ENCODE data around the gene SLAMF1.

Gene SLAMF1

DNA sequence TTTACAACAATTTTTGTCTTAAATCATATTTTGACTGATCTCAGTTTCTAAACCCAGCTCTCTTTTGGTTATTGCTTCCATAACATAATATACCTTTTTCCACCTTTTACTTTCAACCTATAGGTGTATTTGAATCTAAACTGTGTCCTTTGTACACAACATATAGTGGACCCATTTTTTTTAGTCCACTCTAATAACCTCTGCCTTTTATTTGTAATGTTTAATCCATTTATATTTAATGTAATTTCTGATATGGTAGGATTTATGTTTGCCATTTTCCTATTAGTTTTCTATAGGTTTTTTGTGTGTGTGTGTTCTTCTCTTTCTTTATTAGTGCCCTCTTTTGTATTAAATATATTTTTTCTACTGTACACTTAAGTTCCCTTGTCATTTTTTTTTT, 22.4 kb upstream of the SLAMF1 start:
- DNase-seq (ENCODE audit: low read depth): no peak
- TF ChIP-seq, protein P1, sequence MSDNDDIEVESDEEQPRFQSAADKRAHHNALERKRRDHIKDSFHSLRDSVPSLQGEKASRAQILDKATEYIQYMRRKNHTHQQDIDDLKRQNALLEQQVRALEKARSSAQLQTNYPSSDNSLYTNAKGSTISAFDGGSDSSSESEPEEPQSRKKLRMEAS (IDR thresholded peaks at IDR 0.05; ENCODE audit: low read depth, low read length): no peak
- TF ChIP-seq MYC (IDR thresholded peaks at IDR 0.05; ENCODE audit: low read depth, low read length) (no peak), POLR2A (IDR thresholded peaks at IDR 0.05; ENCODE audit: extremely low read depth, insufficient read length) (no peak)
- TF ChIP-seq, protein P2, sequence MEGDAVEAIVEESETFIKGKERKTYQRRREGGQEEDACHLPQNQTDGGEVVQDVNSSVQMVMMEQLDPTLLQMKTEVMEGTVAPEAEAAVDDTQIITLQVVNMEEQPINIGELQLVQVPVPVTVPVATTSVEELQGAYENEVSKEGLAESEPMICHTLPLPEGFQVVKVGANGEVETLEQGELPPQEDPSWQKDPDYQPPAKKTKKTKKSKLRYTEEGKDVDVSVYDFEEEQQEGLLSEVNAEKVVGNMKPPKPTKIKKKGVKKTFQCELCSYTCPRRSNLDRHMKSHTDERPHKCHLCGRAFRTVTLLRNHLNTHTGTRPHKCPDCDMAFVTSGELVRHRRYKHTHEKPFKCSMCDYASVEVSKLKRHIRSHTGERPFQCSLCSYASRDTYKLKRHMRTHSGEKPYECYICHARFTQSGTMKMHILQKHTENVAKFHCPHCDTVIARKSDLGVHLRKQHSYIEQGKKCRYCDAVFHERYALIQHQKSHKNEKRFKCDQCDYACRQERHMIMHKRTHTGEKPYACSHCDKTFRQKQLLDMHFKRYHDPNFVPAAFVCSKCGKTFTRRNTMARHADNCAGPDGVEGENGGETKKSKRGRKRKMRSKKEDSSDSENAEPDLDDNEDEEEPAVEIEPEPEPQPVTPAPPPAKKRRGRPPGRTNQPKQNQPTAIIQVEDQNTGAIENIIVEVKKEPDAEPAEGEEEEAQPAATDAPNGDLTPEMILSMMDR (IDR thresholded peaks at IDR 0.05; ENCODE audit: low read depth, low read length): no peak
- no peak overlapping the region for H3K4me3 ChIP-seq (ENCODE audit: low read depth, low read length)

DNA sequence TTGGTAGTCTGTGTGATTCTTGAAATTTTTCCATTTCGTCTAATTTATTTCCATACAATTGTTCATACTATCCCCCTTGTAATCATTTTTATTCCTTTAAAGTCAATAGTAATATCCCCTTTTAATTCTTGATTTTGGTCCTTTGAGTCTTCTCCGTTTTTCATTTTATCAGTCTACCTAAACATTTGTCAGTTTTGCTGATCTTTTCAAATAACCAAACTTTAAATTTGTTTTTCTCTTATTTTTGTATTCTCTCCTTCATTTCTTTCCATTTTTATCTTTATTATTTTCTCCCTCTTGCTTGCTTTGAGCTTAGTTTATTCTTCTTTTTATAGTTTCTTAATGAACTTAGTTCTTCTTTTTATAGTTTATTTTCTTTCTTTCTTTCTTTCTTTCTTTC, 21.1 kb upstream of the SLAMF1 start:
- TF ChIP-seq, protein P1 (IDR thresholded peaks at IDR 0.05; ENCODE audit: low read depth, low read length): no peak
- TF ChIP-seq, protein P2 (IDR thresholded peaks at IDR 0.05; ENCODE audit: low read depth, low read length): no peak
- TF ChIP-seq MYC (IDR thresholded peaks at IDR 0.05; ENCODE audit: low read depth, low read length) (no peak), POLR2A (IDR thresholded peaks at IDR 0.05; ENCODE audit: extremely low read depth, insufficient read length) (no peak)

DNA sequence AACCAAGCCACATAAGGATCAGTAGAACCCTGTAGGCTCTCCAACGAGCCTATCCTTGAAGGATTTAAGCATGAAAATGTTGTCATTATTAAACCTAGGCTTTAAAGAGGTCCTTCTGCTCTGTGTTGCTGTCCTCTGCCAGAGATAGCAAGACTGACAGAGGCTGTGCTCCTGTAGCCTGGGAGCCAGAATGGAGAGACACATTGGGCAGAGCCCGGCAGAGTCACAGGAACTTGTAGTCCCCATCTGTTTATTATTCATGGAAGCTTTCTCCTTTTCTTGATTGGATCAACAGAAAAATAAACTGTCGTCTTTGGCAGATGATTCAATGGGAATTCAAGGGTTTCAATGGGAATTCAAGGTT, 19.2 kb upstream of the SLAMF1 start:
- no peak for TF ChIP-seq MYC (IDR thresholded peaks at IDR 0.05; ENCODE audit: low read depth, low read length)
- TF ChIP-seq, protein P1 (IDR thresholded peaks at IDR 0.05; ENCODE audit: low read depth, low read length): no peak
- no peak for TF ChIP-seq POLR2A (IDR thresholded peaks at IDR 0.05; ENCODE audit: extremely low read depth, insufficient read length)
- TF ChIP-seq, protein P2 (IDR thresholded peaks at IDR 0.05; ENCODE audit: low read depth, low read length): no peak
- no peak overlapping the region for H3K4me3 ChIP-seq (ENCODE audit: low read depth, low read length)
- no peak for DNase-seq (ENCODE audit: low read depth)

More for the DNA sequence above, 21.1 kb upstream of the SLAMF1 start:
- no peak overlapping the region for H3K4me3 ChIP-seq (ENCODE audit: low read depth, low read length)
- no peak for DNase-seq (ENCODE audit: low read depth)

DNA sequence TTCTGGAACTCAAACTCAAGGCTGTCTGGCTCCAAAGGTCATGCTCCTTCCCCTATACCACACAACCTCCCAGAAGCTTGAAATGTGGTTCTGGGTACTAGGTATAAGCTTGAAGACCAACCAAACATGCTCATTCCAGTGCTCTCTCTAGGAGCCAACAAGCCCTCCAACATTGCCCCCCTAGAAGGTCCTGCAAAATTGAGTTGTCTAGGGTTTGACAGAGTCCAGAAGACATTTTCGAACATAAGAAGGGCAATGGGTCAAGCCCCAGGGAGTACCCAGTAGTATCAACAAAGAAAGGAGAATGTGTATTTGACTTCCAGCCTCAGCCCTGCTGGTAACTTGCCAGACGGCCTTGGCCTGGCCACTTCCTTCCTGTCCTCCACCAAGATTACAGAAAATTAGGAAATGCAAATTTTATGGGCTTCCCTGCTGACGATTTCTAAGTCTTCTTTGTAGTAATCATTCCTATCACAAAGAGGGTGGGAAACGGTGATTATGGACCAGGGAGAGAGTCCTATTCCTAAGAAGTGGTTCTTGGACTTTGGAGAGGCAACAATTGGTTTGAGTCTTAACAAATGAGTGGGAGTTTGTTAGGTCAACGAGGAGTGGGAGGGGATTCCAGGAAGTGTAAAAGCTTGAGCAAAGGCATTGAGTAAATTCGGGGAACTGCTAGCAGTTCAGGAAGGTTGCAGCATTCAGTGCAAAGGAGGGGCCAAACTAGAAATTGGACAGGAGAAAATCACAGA, 18.7 kb upstream of the SLAMF1 start:
- TF ChIP-seq, protein P1 (IDR thresholded peaks at IDR 0.05; ENCODE audit: low read depth, low read length): no peak
- TF ChIP-seq POLR2A (IDR thresholded peaks at IDR 0.05; ENCODE audit: extremely low read depth, insufficient read length): peak; percentile 23
- peak overlapping the region; percentile 16 for H3K4me3 ChIP-seq (ENCODE audit: low read depth, low read length)
- DNase-seq (ENCODE audit: low read depth): peak; percentile 89

DNA sequence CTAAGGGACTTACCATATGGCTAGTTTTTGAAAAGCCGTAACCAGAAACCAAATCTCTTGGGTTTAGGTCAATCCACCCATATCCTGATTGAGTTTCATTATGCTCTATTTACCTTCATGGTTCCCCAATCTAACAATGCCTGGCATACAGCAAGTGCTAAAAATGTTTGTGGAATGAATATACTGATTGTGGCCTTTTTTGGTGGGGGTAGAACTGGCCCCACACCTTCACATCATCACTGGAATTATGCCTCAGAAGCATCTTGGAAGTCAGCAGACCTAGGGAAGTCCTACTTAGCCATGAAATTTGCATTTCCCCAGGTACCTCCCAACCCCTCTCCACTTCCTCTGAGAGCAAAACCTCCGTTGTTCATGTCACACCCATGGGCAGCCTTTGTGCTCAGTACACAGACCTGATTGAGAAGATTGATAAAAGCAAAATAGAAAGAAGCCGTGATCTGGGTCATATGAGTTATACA, 17.8 kb upstream of the SLAMF1 start:
- no peak for DNase-seq (ENCODE audit: low read depth)
- H3K4me3 ChIP-seq (ENCODE audit: low read depth, low read length): no peak overlapping the region
- TF ChIP-seq, protein P1 (IDR thresholded peaks at IDR 0.05; ENCODE audit: low read depth, low read length): no peak
- TF ChIP-seq, protein P2 (IDR thresholded peaks at IDR 0.05; ENCODE audit: low read depth, low read length): no peak
- TF ChIP-seq POLR2A (IDR thresholded peaks at IDR 0.05; ENCODE audit: extremely low read depth, insufficient read length) (no peak), MYC (IDR thresholded peaks at IDR 0.05; ENCODE audit: low read depth, low read length) (no peak)

DNA sequence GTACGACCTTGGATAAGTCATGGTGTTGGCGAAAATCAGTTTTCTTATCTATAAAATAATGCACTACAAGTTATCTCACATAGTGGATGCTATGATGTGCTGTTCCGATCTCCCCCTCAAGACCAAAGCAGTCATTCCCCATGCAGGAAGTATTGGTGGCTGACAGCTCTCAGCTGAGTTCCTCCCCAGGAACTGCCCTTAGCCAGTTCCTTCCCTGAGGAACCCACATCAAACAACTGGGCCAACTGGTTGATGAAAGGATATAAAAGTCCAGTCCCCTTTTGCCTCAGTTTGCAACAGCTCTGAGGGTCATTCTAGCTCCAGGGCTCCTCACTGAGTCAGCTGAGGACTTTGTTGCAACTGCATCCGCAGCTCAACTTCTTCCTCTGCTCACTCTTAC, 16.1 kb upstream of the SLAMF1 start:
- H3K4me3 ChIP-seq (ENCODE audit: low read depth, low read length): no peak overlapping the region
- TF ChIP-seq POLR2A (IDR thresholded peaks at IDR 0.05; ENCODE audit: extremely low read depth, insufficient read length) (no peak), MYC (IDR thresholded peaks at IDR 0.05; ENCODE audit: low read depth, low read length) (no peak)
- TF ChIP-seq, protein P1 (IDR thresholded peaks at IDR 0.05; ENCODE audit: low read depth, low read length): no peak
- TF ChIP-seq, protein P2 (IDR thresholded peaks at IDR 0.05; ENCODE audit: low read depth, low read length): no peak
- DNase-seq (ENCODE audit: low read depth): peak; percentile 28
